ENCODE measurements around the gene TSPO2.

Gene TSPO2

GRCh38 chr6:41049521-41049920, 7.3 kb downstream of the TSPO2 start:
- in situ Hi-C loops (cut with MboI; ENCODE audit: low sequenced_read_pairs, unreplicated experiment), result no loop called here
- TF ChIP-seq, protein P1, sequence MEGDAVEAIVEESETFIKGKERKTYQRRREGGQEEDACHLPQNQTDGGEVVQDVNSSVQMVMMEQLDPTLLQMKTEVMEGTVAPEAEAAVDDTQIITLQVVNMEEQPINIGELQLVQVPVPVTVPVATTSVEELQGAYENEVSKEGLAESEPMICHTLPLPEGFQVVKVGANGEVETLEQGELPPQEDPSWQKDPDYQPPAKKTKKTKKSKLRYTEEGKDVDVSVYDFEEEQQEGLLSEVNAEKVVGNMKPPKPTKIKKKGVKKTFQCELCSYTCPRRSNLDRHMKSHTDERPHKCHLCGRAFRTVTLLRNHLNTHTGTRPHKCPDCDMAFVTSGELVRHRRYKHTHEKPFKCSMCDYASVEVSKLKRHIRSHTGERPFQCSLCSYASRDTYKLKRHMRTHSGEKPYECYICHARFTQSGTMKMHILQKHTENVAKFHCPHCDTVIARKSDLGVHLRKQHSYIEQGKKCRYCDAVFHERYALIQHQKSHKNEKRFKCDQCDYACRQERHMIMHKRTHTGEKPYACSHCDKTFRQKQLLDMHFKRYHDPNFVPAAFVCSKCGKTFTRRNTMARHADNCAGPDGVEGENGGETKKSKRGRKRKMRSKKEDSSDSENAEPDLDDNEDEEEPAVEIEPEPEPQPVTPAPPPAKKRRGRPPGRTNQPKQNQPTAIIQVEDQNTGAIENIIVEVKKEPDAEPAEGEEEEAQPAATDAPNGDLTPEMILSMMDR (IDR thresholded peaks at IDR 0.05; ENCODE audit: borderline replicate concordance, control extremely low read depth, extremely low read depth, insufficient read depth, missing control alignments), result no peak
- DNase-seq (ENCODE audit: low spot score), result no peak

DNA sequence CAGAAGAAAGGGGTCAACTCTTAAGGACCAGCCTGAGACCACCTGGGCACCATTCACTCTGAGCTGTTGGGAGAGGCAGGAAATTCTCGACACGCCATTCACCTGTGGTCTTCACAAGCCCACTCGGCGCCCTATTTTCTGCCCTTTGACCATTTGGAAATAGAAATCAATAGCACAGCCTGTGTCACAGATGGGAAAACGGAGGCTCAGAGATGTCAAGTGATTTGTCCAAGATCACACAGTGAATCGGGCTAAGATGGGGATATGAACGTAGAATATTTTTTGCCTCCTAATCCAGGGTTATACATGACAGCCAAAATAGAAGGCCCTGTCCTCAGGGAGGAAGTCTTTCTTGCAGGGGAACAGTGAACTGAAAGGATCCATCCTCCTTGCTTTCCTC, 7.7 kb downstream of the TSPO2 start:
- in situ Hi-C loops (cut with MboI; ENCODE audit: low sequenced_read_pairs, unreplicated experiment), result no loop called here

GRCh38 chr6:41050536-41050935, 8.3 kb downstream of the TSPO2 start:
- TF ChIP-seq, protein P1 (IDR thresholded peaks at IDR 0.05; ENCODE audit: borderline replicate concordance, control extremely low read depth, extremely low read depth, insufficient read depth, missing control alignments), result no peak
- DNase-seq (ENCODE audit: low spot score), result no peak
- in situ Hi-C loops (cut with MboI; ENCODE audit: low sequenced_read_pairs, unreplicated experiment), result no loop called here

More for the DNA sequence above, 7.7 kb downstream of the TSPO2 start:
- TF ChIP-seq, protein P1 (IDR thresholded peaks at IDR 0.05; ENCODE audit: borderline replicate concordance, control extremely low read depth, extremely low read depth, insufficient read depth, missing control alignments), result no peak
- no peak for DNase-seq (ENCODE audit: low spot score)

- no peak for DNase-seq (ENCODE audit: low spot score)
- TF ChIP-seq, protein P1 (IDR thresholded peaks at IDR 0.05; ENCODE audit: borderline replicate concordance, control extremely low read depth, extremely low read depth, insufficient read depth, missing control alignments), result no peak
- in situ Hi-C loops (cut with MboI; ENCODE audit: low sequenced_read_pairs, unreplicated experiment), result no loop called here
Observed at GRCh38 chr6:41051873-41052272, 9.6 kb downstream of the TSPO2 start.

GRCh38 chr6:41053041-41053440, 10.8 kb downstream of the TSPO2 start, which contains the start of gene APOBEC2:
APOBEC2 (plus strand) TSS chr6:41053202; CDS start chr6:41053348, 146 bp downstream.
- in situ Hi-C loops (cut with MboI; ENCODE audit: low sequenced_read_pairs, unreplicated experiment), result no loop called here
- DNase-seq (ENCODE audit: low spot score), result no peak
- TF ChIP-seq, protein P1 (IDR thresholded peaks at IDR 0.05; ENCODE audit: borderline replicate concordance, control extremely low read depth, extremely low read depth, insufficient read depth, missing control alignments), result no peak

DNA sequence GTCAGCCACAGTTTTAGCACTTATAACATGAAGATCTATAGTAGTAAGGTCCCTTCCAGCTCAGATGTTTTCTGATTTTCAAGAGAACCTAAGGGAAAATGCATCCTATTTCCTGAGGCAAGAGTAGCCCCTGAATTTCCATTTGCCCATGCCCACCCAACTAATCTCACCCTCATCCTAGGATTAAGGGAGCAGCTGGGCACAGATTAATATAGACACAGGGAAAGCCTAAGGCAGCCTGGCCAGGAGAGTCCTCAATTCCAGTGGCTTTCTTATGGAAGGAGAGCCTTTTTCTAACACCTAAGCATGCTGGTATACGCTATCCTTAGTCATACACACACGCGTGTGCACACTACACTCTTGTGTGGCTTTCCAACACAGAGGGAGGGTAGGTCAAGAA, 12.2 kb downstream of the TSPO2 start:
- TF ChIP-seq, protein P1 (IDR thresholded peaks at IDR 0.05; ENCODE audit: borderline replicate concordance, control extremely low read depth, extremely low read depth, insufficient read depth, missing control alignments), result no peak
- no peak for DNase-seq (ENCODE audit: low spot score)
- in situ Hi-C loops (cut with MboI; ENCODE audit: low sequenced_read_pairs, unreplicated experiment), result no loop called here

DNA sequence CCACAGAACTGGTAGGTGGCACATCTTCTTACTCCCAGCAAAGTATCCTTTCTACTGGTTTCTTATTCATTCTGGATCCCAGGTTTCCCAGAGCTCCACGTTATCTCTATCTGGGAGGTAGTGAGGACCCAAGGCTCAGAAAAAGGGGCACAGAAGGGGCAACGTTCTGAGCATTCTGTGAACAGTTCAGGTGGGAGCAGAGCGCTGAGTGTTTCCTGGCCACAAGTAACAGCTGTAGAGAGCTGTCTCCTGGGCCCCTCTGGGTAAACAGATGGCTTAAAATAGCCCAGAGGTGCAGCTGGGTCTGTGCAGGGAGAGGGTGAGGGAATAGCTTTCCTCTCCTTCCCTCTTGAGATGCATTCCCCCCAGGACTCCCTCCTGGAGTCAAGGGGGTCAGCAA, 12.9 kb downstream of the TSPO2 start:
- in situ Hi-C loops (cut with MboI; ENCODE audit: low sequenced_read_pairs, unreplicated experiment), result no loop called here
- TF ChIP-seq, protein P1 (IDR thresholded peaks at IDR 0.05; ENCODE audit: borderline replicate concordance, control extremely low read depth, extremely low read depth, insufficient read depth, missing control alignments), result no peak
- DNase-seq (ENCODE audit: low spot score), result no peak
